Measurements from ENCODE around the gene GABBR2.
"Not testable (repeated sequence)": the region's sequence is repeated elsewhere in the genome, so short reads cannot be mapped to it uniquely, and the experiment has no call there.

Gene GABBR2

DNA sequence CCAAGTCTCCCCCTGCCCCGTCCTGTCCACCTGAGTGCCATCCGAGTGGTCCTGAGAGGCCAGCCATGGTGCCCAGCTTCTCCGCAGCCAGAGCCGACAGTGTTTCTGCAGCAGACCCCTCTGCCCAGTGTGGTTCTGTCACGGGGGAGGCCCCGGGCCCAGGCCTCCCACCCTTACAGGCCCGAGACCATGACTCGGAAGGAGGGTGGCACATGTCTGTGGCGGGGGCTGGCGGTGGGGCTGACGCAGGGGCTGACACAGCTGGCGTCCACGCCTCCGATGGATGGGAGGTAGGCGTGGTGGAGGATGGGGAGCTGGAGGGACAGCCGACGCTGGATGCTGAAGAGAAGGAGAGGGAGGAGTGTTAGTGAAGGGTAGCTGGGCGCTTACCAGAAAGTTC, 418.3 kb downstream of the GABBR2 start:
- no peak for DNase-seq (ENCODE audit: low spot score)

DNA sequence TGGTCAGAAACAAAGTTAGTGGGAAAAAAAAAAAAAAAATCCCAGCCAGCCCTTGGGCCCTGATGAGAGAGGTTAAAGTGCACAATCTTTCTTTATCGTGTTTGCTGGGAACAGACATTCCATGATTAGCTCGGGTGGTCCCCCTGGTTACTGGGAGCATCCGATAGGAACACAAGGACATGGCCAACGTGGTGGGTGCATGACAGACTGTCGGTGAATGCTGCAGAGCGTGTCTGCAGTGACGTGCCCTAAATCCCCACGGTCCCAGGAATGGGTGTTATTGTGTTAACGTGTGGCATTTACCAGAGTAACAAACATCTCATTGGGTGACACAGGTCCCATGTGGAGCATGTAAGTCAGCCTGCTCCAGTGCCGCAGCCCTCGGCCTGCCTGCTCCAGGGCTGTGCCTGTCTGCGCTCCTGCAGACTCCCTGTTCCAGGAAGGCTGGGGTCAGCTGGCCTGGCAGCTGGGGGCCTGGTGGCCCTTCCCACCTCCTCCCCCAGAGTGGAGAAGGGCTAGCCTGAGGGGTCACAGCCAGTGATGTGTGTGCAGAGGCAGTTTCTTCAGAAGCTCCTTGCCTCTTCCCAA, 419.0 kb downstream of the GABBR2 start:
- DNase-seq (ENCODE audit: low spot score), result no peak

DNA sequence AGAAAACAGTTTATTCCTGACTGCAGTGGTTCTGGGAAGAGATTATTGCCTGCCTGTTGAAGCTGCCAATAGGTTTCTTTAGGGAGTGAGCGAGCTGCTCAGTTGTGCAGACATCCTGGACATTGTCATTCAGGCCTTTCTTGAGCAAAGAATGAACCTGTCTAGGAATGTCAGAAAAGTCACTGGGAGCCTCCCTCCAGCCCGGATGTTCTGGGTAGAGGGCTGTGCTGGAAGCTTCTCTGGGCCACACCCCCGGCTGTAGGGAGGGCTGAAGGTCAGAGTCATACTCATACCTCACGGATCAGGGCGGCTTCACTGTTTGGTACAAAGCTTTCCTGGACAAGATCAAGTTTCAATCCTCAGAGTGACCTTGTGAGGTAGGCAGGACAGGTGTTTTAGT, 419.9 kb downstream of the GABBR2 start:
- DNase-seq (ENCODE audit: low spot score), result no peak

DNA sequence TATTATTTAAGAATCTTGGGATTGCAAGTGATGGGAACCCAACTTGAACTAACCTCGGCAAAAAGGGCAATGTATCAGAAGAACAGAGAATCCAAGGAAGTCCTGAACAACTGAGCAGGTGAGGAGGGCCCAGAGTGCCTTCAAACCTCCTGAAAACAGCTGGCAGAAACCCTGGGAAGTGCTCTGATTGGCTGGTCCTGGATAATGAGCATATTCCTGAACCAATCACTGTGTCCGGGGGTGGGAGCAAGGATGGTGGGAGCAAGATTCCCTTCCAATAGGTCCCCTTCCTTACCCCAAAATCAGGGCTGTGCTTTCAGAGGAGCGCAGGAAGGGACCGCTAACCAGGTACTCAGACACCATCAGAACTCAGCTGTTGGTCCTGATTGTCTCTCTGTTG, 421.4 kb downstream of the GABBR2 start:
- no peak for DNase-seq (ENCODE audit: low spot score)

DNA sequence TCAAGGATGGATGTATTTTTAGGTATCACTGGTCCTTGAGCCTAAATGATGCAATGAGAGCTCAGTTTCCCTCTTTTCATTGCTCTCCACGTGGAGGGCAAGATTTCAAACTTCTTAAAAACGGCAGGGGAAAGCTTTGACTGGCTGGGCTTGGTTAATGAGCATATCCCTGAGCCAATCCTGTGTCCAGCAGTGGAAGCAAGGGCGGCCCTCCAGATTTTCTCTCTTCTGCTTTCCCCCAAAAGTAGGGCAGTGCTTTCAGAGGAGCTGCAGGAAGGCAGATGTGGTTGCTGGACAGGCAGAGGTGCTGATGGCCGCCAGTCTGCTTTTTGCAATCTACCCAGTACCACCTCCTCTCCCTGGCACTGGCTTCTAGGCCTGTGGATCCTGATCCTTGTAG, 423.3 kb downstream of the GABBR2 start:
- DNase-seq (ENCODE audit: low spot score), result no peak

DNA sequence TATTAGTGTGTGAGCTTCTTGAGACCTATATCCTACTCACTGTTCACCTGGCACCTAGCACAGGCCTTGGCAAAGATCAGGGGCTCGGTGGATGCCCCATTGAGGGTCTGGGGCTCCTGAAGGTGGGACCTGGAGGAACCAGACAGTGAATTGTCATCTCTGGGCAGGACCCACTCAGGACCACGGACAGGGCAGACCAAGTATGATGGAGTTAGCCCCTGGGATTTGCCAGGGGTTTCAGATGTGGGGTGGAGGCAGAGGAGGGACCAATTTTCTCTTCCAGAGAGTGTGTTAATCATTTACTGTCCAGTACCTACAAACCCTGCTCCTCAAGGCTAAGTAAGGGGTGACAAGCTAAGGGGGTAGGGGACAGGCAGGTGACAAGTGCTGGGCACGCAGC, 424.0 kb downstream of the GABBR2 start:
- DNase-seq (ENCODE audit: low spot score), result no peak

DNA sequence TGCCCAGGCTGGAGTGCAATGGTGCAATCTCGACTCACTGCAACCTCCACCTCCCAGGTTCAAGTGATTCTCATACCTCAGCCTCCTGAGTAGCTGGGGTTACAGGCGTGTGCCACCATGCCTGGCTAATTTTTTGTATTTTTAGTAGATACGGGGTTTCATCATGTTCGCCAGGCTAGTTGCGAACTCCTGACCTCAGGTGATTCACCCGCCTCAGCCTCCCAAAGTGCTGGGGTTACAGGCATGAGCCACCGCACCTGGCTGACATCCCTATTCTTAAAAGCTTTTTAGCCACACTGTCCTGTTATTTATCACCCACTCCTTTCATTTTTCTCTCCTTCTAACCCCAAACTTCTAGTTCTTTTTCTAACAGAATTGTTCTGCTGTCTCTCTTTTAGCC, 425.6 kb downstream of the GABBR2 start:
- DNase-seq (ENCODE audit: low spot score), result not testable (repeated sequence)

DNA sequence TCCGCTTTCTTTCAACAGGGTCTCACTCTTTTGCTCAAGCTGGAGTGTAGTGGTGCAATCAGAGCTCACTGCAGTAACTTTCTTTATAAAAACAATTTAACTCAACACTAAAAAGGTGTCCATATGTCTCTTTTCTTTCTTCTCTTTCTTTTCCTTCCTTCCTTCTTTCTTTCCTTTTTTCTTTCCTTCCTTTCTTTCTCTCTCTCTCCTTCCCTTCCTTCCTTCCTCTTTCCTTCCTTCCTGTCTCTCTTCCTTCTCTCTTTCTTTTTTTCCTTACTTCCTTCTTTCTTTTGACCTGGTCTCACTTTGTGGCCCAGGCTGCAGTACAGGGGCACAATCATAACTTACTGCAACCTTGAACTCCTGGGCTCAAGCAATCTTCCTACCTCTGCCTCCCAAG, 427.5 kb downstream of the GABBR2 start:
- DNase-seq (ENCODE audit: low spot score), result no peak

DNA sequence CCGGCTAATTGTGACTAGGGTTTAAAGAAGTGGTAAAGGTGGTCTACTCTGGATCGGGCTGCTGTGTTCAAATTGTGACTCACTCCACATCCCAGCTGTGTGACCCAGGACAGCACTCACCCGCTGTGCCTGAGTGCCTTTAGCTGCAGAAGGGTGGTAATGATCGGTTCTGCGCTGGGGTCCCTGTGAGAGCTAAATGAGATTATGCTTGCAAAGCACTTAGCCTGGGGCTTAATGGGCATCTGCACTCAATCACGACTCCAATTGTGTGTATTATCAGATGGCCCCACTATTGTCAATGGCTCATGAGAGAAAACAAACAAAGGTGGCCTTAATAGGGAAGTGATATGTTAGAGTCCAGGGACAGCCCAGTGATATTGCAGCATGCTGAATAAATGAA, 428.2 kb downstream of the GABBR2 start:
- DNase-seq (ENCODE audit: low spot score), result no peak

DNA sequence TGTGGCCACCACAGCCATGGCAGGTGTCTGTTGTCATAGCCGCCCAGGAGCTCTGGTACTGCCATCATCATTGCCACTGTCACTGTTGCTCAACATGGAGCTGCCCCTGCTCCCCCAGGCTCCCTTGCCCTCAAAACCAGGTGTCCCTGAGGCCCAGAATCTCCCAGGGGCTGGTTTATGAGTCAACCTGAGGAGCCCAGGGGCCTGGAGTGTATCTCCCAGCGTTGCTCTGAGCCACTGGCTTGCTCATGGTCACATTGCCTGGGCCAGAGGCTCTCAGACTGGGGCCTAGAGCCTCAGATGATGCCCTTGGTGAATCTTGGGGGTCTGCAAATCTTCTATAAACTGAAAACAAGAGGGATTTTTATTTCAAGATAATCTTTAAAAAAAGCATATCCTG, 428.6 kb downstream of the GABBR2 start:
- no peak for DNase-seq (ENCODE audit: low spot score)

DNA sequence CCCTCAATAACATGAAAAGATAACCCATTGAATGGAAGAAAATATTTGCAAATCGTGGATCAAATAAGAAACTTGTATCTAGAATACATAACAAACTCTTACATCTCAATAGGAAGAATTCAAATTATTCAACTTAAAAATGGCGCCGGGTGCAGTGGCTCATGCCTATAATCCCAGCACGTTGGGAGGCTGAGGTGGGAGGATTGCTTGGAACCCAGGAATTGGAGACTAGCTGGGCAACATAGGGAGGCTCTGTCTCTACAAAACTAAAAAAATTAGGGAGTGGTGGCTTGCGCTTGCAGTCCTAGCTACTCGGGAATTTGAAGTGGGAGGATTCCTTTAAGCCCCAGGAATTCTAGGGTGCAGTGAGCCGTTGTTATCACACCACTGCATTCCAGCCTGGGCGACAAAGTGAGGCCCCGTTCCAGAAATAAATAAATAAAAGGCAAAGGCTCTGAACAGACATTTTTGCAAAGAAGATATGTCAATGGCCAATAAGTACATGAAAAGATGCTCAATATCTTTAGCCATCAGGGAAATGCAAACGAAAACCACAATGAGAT, 431.7 kb downstream of the GABBR2 start:
- DNase-seq (ENCODE audit: low spot score), result no peak

DNA sequence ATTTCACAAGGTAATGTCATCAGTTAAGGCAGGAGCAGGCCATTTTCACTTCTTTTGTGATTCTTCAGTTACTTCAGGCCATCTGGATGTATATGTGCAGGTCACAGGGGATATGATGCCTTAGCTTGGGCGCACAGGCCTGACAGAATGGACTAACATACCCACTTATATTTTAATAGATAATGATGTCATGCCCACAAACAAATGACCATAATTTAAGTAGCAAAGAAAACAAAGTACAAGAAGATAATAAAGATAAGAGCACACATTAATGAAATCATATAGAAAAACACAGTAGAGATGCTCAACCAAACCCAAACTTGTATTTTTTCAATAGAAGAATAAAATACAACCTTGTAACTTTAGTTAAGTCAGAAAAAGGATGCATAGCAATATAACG, 433.6 kb downstream of the GABBR2 start:
- DNase-seq (ENCODE audit: low spot score), result no peak

DNA sequence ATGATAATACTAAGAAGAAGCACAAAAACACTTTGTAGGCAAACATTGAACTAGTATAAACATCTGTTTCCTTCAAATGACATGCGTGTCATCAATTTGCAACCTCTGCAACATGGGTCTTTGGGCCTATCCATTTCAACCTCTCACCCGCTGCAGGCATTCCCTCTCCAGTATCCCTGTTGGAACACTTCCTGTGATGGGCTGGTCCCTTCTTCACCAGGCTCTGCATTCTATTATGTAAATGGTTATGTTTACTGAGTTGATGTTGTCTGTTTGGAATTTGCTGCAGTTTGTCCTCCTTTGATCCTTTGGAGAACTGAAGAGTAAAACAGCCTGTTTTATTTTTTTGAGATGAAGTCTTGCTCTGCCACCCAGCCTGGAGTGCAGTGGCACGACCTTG, 436.7 kb downstream of the GABBR2 start:
- no peak for DNase-seq (ENCODE audit: low spot score)

DNA sequence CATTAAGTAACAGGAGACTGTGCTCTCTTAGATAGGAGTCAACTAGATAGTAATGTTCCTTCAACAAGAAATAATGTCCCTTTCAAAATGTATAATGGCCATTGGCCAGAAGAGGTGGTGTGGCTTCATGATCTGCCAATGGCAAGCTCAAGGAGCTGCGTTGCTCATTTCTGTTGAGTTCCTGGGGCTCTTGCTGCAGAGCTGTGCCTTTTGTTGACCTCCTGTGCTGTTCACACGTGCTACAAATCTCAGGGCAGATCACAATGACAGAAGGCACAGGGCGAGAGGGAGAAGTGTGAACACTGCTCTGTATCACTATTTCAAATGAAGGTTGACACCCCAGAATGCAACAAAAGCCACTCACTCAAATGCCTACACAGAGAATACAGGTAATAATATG, 437.3 kb downstream of the GABBR2 start:
- no peak for DNase-seq (ENCODE audit: low spot score)

DNA sequence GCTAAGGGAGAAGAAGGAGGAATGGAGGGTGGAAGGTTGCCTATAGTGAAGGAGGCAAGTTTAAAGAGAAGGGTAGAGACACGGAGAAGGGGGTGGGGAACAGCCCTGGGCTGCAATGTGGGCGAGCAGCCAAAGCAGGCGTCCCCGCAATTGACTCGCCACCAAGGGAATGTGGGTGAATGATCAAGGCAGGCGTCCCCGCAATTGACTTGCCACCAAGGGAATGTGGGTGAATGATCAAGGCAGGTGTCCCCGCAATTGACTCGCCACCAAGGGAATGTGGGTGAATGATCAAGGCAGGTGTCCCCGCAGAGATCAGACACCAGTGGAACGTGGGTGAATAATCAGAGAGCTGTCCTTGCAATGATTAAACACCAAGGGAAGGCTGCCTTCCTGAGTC, 438.5 kb downstream of the GABBR2 start:
- DNase-seq (ENCODE audit: low spot score), result not testable (repeated sequence)

DNA sequence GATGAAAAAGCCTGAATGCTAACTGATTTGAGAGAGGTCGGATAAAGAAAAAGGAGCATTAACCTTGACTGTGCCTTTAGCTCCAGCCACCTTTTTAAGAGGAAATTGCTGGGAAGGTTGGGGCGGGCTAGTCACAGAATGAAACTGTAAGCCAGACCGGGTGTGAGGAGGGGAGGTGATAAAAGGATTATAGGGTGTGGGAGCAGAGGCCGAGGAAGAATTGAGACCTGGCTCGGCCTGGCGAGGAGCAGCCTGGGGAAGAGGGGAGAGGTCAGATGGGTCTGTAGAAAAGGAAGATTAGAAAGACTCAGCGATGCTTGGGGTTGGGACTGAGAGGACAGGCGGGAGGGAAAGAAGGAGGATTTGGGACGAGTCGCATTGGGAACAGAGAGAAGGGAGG, 439.1 kb downstream of the GABBR2 start:
- not testable (repeated sequence) for DNase-seq (ENCODE audit: low spot score)

DNA sequence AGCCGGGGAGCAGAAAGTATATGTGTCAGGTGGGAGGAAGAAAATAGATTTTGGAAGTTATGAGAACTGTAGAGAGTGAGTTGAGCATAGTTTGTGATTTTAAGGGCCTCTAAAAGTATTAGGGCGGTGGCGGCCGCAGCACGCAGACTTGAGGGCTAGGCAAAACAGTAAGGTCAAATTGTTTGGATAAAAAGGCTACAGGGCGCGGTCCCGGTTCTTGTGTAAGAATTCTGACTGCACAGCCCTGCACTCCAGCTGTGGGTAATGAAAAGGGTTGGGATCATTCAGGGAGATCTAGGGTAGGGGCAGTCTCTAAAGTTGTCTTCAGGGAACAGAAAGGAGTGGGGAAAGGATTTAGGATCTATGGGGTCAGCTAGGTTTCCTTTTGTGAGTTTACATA, 441.2 kb downstream of the GABBR2 start:
- not testable (repeated sequence) for DNase-seq (ENCODE audit: low spot score)

DNA sequence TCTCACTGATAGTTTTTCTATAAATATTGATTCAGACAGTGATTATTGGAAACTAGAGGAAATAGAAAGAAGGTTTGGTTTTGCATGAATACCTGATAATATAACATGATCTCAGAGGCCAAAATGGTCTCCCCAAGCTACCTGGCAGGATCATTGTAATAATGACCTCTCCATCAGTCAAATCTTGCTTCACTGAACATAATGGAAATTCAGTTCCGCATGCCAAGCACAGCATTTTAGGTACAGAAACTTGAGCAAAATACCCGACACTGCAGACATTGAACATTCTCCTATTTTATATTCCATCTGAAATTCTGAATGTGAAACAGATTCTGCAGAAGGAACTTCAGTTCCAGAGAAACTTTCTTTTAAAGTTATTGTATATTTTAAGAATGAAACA, 444.2 kb downstream of the GABBR2 start:
- no peak for DNase-seq (ENCODE audit: low spot score)

DNA sequence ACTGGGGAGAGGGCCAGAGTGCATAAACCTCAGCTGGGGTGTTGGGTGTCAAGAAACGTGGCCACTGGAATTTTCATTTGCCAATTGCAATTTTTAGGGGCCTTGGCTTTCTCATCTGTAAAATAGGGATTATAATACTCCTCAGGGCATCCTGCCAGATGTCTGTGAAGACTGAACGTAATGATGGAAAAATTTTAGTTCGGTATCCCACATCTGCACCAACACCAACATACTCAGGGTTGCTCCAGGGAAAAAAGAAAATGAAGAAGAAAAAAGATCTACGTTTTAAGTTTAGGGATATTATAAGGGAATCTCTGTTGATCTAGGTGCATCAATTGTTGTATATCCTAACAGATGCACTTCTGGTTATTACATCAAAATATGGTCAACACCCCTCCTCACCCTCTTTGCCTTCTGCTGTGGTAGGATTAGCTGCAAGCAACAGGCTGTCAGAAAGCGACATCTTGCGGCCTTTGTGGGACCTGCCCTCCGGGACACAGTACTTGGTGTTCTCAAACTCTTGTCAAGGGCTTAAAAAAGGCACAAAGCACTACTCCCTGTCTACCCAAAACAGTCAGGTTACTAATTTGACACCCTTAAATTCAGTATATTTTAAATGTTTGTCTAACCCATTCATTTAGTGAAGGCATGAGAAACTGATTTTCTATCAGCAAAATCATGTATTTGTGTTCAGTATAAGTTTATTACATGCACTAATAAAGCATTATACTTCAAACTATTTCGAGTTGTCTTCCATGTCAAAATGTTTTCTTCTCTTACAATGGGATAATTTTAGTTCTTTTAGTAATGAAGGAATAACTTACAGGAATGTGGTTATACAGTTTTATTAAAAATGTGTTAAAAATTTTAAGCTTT, 445.0 kb downstream of the GABBR2 start:
- DNase-seq (ENCODE audit: low spot score), result peak; percentile 86

DNA sequence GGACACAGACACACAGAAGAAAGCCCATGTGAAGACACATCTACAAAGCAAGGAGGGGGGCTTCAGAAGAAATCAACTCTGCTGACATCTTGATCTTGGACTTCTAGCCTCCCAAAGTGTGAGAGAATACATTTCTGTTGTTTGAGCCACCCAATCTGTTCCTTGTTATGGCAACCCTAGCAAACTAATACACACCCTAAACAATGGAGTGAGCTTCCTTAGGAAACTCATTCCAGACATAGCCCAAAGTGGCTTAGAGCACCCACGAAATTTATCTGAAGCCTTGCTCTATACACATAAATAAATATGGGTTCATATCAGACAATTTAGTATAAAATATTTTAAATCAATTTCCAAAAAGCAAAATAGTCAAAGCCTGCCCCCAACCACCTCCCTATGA, 445.7 kb downstream of the GABBR2 start:
- DNase-seq (ENCODE audit: low spot score), result no peak

DNA sequence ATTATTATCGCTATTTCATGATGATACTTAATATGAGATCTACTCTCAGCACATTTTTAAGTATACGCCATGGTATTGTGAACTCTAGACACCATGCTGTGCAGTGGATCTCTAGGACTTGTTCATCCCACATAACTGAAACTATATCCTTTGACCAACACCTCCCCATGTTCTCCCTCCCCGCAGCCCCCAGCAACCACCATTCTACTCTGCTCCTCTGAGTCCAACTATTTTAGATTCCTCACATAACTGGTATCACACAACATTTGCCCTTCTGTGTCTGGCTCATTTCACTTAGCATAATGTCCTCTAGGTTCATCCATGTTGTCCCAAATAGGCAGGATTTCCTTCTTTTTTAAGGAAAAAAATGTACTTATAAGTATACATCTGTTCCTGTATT, 446.7 kb downstream of the GABBR2 start:
- DNase-seq (ENCODE audit: low spot score), result no peak

DNA sequence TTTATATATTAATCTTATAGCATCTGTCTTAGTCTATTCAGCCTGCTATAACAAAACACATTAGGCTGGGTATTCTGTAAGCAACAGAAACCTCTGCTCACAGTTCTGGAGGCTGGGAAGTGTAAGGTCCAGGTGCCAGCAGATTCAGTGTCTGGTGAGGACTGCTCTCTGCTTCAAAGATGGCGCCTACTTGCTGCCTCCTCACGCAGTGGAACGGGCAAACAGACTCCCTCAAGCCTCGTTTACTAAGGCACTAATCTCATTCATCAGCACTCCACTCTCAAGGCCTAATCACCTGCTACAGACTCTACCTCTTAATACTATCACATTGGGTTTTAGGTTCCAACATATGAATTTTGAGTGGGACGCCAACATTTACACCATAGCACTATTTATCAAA, 448.1 kb downstream of the GABBR2 start:
- no peak for DNase-seq (ENCODE audit: low spot score)

DNA sequence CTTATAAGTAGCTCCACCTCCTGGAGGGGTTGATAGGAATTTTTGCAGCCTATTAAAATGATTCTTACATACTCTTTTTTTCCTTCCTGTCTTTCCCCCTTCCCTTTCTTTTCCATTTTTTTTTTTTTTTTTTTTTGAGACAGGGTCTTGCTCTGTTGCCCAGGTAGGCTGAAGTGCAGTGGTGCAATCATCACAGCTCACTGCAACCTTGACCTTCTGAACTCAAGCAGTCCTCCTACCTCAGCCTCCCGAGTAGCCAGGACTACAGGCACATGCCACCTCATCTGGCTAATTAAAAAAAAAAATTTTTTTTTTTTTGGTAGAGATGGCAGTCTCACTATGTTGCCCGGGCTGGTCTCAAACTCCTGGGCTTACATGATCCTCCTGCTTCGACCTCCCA, 448.9 kb downstream of the GABBR2 start:
- DNase-seq (ENCODE audit: low spot score), result no peak

DNA sequence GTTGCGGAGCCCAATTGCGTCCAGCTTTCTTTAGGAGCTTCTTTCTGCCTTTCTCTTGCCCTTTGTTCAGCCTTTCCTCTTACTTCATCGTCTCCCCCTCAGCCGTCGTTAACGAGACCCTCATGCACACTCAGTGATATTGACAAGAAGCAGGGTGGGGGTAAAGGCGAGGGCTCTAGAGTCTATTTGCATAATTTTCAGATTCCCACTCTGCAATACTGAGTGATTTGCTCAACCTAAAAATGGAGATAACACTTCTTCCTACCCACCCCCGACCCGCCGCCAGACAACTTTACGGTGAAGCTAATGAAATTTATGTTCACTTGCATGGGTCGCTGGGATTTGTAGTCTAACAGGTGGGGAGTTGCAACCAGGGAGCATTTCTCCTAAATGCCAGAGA, 452.0 kb downstream of the GABBR2 start:
- peak; percentile 43 for DNase-seq (ENCODE audit: low spot score)
